ENCODE measurements around the gene PSORS1C2. TPM values are rescaled to one million over a fixed set of nuclear protein-coding genes. Genes with fewer than 3 reads are reported as not detected.

PSORS1C2 gene
- total and polyA plus RNA-seq, 2 donors (not counting 3 experiments of a cell fraction or from before 2014, with no cell fraction given) = not detected

- DNase-seq (ENCODE audit: low read depth, low spot score) (peak; percentile 47), FAIRE-seq (peak; percentile 94)
- Histone ChIP-seq H3K4me2 (ENCODE audit: insufficient read depth, low read length) (no peak overlapping the region), H4K20me1 (replicated peaks; ENCODE audit: control insufficient read depth, extremely low read depth, insufficient read depth, low read length) (no peaks in the 10 kb centered on the region), H2AFZ (ENCODE audit: low read depth, low read length) (no peak overlapping the region), H3K27me3 (ENCODE audit: control insufficient read depth in 2 of 2, insufficient read depth in 2 of 2, low read length in 2 of 2) (peaks cover 3 to 6% of the 10 kb centered on the region in 2 experiments), H3K79me2 (ENCODE audit: control insufficient read depth, insufficient read depth, low read length) (no peaks in the 10 kb centered on the region), H3K9ac (replicated peaks; ENCODE audit: extremely low read depth, insufficient read depth, low read length) (no peak overlapping the region), H3K4me1 (ENCODE audit: control insufficient read depth, extremely low read depth, insufficient read depth, low read length) (peaks cover 23% of the 10 kb centered on the region), H3K36me3 (ENCODE audit: control insufficient read depth in 2 of 2, extremely low read depth in 1 of 2, insufficient read depth in 2 of 2, low read length in 2 of 2) (no peaks in the 10 kb centered on the region), H3K4me3 (replicated peaks in 1 of 3; ENCODE audit: insufficient read depth in 1 of 3, low read depth in 1 of 3, low read length in 3 of 3) (no peak overlapping the region), H3K9me1 (replicated peaks; ENCODE audit: control insufficient read depth, extremely low read depth, insufficient read depth, low read length) (no peaks in the 10 kb centered on the region), H3K9me3 (replicated peaks; ENCODE audit: control insufficient read depth, insufficient read depth, low read length) (no peaks in the 10 kb centered on the region), H3K27ac (ENCODE audit: insufficient read depth, low read depth, low read length) (no peak overlapping the region)
- ChIA-PET CTCF (interaction anchor here (0.7 to 10.6 kb wide), 16 partner anchors 9 to 299 kb away, joined by 3 to 71 read pairs (median 8); partner anchors contain the start of genes PSORS1C1 and VARS2), POLR2A (no interaction called here)
- BruUV-seq (replicated peaks) = no TSS peak
- TF ChIP-seq POLR2AphosphoS5 (IDR thresholded peaks at IDR 0.05; ENCODE audit: insufficient read depth, low read depth, low read length) = no peak
- TF ChIP-seq, protein P1, sequence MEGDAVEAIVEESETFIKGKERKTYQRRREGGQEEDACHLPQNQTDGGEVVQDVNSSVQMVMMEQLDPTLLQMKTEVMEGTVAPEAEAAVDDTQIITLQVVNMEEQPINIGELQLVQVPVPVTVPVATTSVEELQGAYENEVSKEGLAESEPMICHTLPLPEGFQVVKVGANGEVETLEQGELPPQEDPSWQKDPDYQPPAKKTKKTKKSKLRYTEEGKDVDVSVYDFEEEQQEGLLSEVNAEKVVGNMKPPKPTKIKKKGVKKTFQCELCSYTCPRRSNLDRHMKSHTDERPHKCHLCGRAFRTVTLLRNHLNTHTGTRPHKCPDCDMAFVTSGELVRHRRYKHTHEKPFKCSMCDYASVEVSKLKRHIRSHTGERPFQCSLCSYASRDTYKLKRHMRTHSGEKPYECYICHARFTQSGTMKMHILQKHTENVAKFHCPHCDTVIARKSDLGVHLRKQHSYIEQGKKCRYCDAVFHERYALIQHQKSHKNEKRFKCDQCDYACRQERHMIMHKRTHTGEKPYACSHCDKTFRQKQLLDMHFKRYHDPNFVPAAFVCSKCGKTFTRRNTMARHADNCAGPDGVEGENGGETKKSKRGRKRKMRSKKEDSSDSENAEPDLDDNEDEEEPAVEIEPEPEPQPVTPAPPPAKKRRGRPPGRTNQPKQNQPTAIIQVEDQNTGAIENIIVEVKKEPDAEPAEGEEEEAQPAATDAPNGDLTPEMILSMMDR (IDR thresholded peaks at IDR 0.05; ENCODE audit: extremely low read depth in 1 of 2, insufficient read depth in 1 of 2, low read depth in 1 of 2, low read length in 2 of 2) = peak; percentile 80 to 89
- no peak for TF ChIP-seq POLR2A (IDR thresholded peaks at IDR 0.05; ENCODE audit: low read depth, low read length)
- no peak for TF ChIP-seq MYC (IDR thresholded peaks at IDR 0.05; ENCODE audit: low read depth, low read length)
- dilution Hi-C loops (cut with MboI; ENCODE audit: extremely low pct_ligation_motif_present, low sequenced_read_pairs) (no loop called here), intact Hi-C loops (cut with micrococcal nuclease) (loop anchor here (1.0 to 5.0 kb wide), 4 partner anchors 33 to 301 kb away; no protein-coding TSS in a partner anchor)
Measured at GRCh38 chr6:31128093-31128676, 10.7 kb downstream of the PSORS1C2 start.
